GM19455 (cell line): ENCODE data around the gene SPC25.

Experiments
- ATAC-seq: cut with Tn5 transposase; IDR thresholded peaks from one replicate; pipeline ENCODE4 v1.9.1; 2021; ENCODE audit not compliant: unreplicated experiment

Gene SPC25

DNA sequence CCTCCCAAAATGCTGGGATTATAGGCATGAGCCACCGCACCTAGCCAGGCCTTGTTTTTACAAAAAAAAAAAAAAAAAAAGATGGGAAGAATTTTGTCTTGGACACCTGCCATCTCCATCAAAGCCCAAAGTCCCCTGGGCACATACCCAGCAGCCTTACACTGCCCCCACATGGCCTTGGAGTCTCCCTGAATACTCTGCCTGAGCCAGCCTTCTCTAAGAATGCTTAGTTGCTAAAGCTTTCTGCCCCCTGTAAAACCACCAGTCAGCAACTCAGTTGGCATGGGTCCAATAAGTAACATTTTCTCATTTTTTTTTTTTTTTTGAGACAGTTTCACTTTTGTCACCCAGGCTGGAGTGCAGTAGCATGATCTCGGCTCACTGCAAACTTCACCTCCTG lies 40.6 kb downstream of the SPC25 start:
- no peak for ATAC-seq

- no peak for ATAC-seq
Measured at GRCh38 chr2:168848225-168848624, 42.0 kb downstream of the SPC25 start.

- no peak for ATAC-seq
Measured at GRCh38 chr2:168843253-168843652, 47.0 kb downstream of the SPC25 start.

DNA sequence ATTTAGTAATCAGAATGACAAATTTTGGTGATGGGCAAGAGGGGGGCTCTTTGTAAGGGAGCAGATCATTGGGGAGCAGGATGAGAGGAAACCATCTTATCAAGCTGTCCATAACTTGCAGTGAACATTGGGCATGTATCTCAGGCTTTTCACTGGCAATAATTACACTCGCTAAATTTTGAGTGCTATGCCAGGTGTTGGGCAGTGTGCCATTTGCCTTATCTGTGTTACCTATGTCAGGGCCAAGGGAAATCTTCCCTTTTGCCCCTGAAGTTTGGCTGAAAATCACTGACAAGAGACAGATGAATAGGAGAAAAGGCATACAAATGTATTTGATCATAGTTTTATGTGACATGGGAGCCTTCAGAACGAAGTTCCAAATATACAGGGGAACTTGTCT lies 48.8 kb downstream of the SPC25 start:
- ATAC-seq = no peak

DNA sequence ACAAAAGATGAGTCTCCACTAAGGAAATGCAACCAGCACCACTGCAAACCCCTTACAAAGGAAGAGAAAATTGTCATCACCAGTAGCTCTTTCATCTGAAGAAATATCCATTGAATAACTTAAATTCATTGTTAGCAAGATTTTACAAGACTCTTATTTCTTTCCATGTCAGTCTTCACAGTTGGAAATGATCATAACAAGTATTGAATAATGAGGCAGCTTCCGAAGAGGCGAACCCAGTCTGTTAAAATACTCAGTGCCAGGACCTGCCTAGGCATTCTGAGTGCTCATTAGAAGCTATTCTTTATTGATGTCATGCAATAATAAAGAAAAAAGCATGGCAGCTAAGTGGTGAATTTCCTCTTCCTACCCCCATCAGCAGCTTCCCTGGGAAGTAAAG lies 54.3 kb downstream of the SPC25 start:
- ATAC-seq = no peak

DNA sequence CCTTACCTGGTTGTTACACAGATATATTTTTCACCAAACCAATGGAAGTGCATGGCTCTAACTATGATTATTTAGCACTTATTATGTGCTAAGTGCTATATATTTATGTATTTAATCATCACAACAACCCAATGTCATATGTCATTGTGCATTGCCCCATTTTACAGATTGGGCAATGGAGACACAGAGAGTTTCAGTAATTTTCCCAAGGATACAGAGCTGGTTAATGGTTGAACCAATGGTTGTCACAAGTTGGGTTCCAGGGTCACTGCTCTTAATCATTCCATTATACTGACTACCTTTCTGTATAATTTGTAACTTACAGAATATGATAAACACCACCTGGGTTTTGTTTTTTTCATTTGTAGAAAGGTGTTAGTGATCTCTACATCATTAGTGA lies 58.6 kb downstream of the SPC25 start:
- ATAC-seq = no peak

- no peak for ATAC-seq
Measured at GRCh38 chr2:168830958-168831357, 59.3 kb downstream of the SPC25 start.

DNA sequence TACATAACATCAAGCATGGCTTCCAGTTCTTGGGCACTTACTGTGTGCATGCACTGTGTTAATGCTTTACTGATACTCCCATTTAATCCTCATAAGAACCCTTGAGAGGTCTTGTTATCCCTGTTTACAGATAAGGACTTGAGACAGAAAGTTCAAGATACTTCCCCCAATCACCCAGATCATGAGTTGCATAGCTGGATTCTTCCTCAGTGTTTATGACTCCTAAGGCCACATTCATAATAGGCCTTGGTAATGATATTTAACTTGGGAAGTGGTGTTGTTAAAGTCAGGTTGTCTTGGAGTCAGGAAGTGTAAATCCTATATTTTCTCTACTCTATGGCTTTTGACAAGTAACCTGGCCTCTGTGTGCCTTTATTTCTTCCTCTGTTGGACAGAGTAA lies 65.1 kb downstream of the SPC25 start:
- no peak for ATAC-seq

DNA sequence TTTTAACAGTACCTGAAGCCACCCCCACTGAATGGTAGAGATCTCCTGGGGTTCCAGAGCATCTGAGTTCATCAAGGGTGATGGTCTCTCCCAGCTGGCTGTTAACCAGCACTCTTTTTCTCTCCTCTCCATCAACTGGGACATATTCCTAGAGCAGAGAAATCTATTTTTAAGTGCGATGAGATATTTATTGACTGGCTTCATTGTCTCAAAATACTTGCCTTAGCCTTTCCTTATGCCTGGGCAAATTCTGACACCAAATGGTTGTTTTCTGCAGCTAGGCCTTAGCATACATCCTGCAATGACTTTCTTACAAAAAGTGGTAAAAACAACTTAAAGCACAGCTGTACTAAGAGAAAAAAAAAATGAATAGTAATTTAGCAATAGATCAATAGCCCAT lies 68.2 kb downstream of the SPC25 start:
- ATAC-seq = no peak

DNA sequence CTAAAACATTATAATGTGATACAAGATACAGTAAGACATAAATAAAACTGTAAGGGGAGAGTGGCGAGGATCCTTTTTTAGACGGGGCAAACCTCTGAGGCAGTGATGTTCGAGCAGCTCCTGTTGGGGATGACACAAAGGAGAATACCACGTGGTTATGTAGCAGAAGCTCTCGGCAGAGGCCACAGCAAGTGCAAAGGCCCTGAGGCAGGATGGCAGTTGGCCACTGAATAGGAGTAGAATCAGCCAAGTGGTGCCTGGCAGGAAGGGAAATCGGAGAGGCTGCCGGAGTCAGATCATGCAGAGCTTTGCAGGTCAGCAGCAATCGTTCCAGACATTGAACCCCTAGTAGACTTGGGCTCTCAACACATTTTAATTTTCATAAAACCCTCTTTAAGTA lies 68.7 kb downstream of the SPC25 start:
- ATAC-seq = no peak
